ENCODE results near the gene TUBB4B. TPM values are rescaled to one million over a fixed set of nuclear protein-coding genes. Genes with fewer than 3 reads are reported as not detected.
"Not testable (repeated sequence)": the region's sequence is repeated elsewhere in the genome, so short reads cannot be mapped to it uniquely, and the experiment has no call there.

TUBB4B gene
- total RNA-seq, 1 donor from 2014 or later = 262 TPM

GRCh38 chr9:137236936-137237421, 4.1 kb upstream of the TUBB4B start:
- Histone ChIP-seq H3K4me3 (ENCODE audit: low read depth, low read length) (no peak overlapping the region), H3K27me3 (ENCODE audit: control insufficient read depth, insufficient read depth, low read length) (peaks cover 39% of the 10 kb centered on the region), H3K36me3 (ENCODE audit: control insufficient read depth, insufficient read depth, low read length) (peaks cover 3% of the 10 kb centered on the region)
- TF ChIP-seq CTCF (IDR thresholded peaks at IDR 0.05; ENCODE audit: insufficient read depth, low read length, poor library complexity, severe bottlenecking) = no peak
- DNase-seq (ENCODE audit: low read depth) = no peak

- Histone ChIP-seq H3K4me3 (ENCODE audit: low read depth, low read length) (no peak overlapping the region), H3K27me3 (ENCODE audit: control insufficient read depth, insufficient read depth, low read length) (peaks cover 28% of the 10 kb centered on the region), H3K36me3 (ENCODE audit: control insufficient read depth, insufficient read depth, low read length) (peaks cover 7% of the 10 kb centered on the region)
- TF ChIP-seq CTCF (IDR thresholded peaks at IDR 0.05; ENCODE audit: insufficient read depth, low read length, poor library complexity, severe bottlenecking) = no peak
- no peak for DNase-seq (ENCODE audit: low read depth)
Observed at GRCh38 chr9:137237759-137238726, 3.0 kb upstream of the TUBB4B start.

- Histone ChIP-seq H3K4me3 (ENCODE audit: low read depth, low read length) (peak overlapping the region; percentile 81), H3K36me3 (ENCODE audit: control insufficient read depth, insufficient read depth, low read length) (peaks cover 10% of the 10 kb centered on the region), H3K27me3 (ENCODE audit: control insufficient read depth, insufficient read depth, low read length) (peaks cover 13% of the 10 kb centered on the region)
- not testable (repeated sequence) for DNase-seq (ENCODE audit: low read depth)
Observed at GRCh38 chr9:137239541-137240200, 1.4 kb upstream of the TUBB4B start.

- DNase-seq (ENCODE audit: low read depth) = no peak
- TF ChIP-seq CTCF (IDR thresholded peaks at IDR 0.05; ENCODE audit: insufficient read depth, low read length, poor library complexity, severe bottlenecking) = no peak
- Histone ChIP-seq H3K27me3 (ENCODE audit: control insufficient read depth, insufficient read depth, low read length) (peaks cover 7% of the 10 kb centered on the region), H3K4me3 (ENCODE audit: low read depth, low read length) (peak overlapping the region; percentile 81), H3K36me3 (ENCODE audit: control insufficient read depth, insufficient read depth, low read length) (peaks cover 10% of the 10 kb centered on the region)
Observed at GRCh38 chr9:137240318-137240840, 708 bp upstream of the TUBB4B start.

- Histone ChIP-seq H3K36me3 (ENCODE audit: control insufficient read depth, insufficient read depth, low read length) (peaks cover 10% of the 10 kb centered on the region), H3K4me3 (ENCODE audit: low read depth, low read length) (peak overlapping the region; percentile 96), H3K27me3 (ENCODE audit: control insufficient read depth, insufficient read depth, low read length) (peaks cover 4% of the 10 kb centered on the region)
- no peak for TF ChIP-seq CTCF (IDR thresholded peaks at IDR 0.05; ENCODE audit: insufficient read depth, low read length, poor library complexity, severe bottlenecking)
- no peak for DNase-seq (ENCODE audit: low read depth)
Observed at GRCh38 chr9:137241490-137242268, 592 bp downstream of the TUBB4B start.

Data from kidney epithelial cell (primary cell).